GM21390 (cell line): ENCODE results near the gene LTBP1.
A peak's percentile ranks its signal among the peaks of the same experiment; 100 is the strongest.

Experiments used
- ATAC-seq: cut with Tn5 transposase; IDR thresholded peaks from one replicate; pipeline ENCODE4 v1.9.1; 2021; ENCODE audit not compliant: unreplicated experiment

LTBP1 gene

GRCh38 chr2:32931945-32932709, 14.6 kb upstream of the LTBP1 start:
- no peak for ATAC-seq

GRCh38 chr2:32932825-32933755, 13.7 kb upstream of the LTBP1 start:
- no peak for ATAC-seq

GRCh38 chr2:32933756-32934095, 13.0 kb upstream of the LTBP1 start:
- ATAC-seq, result no peak

GRCh38 chr2:32937602-32938448, 8.9 kb upstream of the LTBP1 start:
- no peak for ATAC-seq

GRCh38 chr2:32938934-32939333, 7.8 kb upstream of the LTBP1 start:
- no peak for ATAC-seq

- no peak for ATAC-seq
Measured at GRCh38 chr2:32940316-32940997, 6.3 kb upstream of the LTBP1 start.

GRCh38 chr2:32941944-32942690, 4.6 kb upstream of the LTBP1 start:
- ATAC-seq, result no peak

- no peak for ATAC-seq
Measured at GRCh38 chr2:32942793-32943485, 3.8 kb upstream of the LTBP1 start.

GRCh38 chr2:32945286-32945685, 1.5 kb upstream of the LTBP1 start:
- ATAC-seq, result no peak

- ATAC-seq, result peak; percentile 35
Measured at GRCh38 chr2:32947076-32947483, 327 bp downstream of the LTBP1 start.

GRCh38 chr2:32947484-32948143, 861 bp downstream of the LTBP1 start:
- ATAC-seq, result peak; percentile 33

- ATAC-seq, result no peak
Measured at GRCh38 chr2:32948266-32948665, 1.5 kb downstream of the LTBP1 start.

GRCh38 chr2:32949260-32949659, 2.5 kb downstream of the LTBP1 start:
- no peak for ATAC-seq

GRCh38 chr2:32951672-32952071, 4.9 kb downstream of the LTBP1 start:
- ATAC-seq, result no peak

GRCh38 chr2:32952761-32953476, 6.2 kb downstream of the LTBP1 start:
- no peak for ATAC-seq

- no peak for ATAC-seq
Measured at GRCh38 chr2:32954206-32954605, 7.5 kb downstream of the LTBP1 start.

- no peak for ATAC-seq
Measured at GRCh38 chr2:32958821-32959220, 12.1 kb downstream of the LTBP1 start.

- ATAC-seq, result no peak
Measured at GRCh38 chr2:32960238-32960637, 13.5 kb downstream of the LTBP1 start.
